Activated T-helper 1 cell treated with anti-CD3 and anti-CD28 coated beads, Interleukin-12 subunit alpha, Interleukin-12 subunit beta, Interleukin-2, Interleukin-4 antibody, amounts not matched to agents 30 ng/mL and 10 ng/mL and 1 ng/mL, durations not matched to agents 14 hours and 24 hours and 36 hours (primary cell): ENCODE data around the gene TUFT1. TPM values are rescaled to one million over a fixed set of nuclear protein-coding genes. Genes with fewer than 3 reads are reported as not detected.
A peak's percentile ranks its signal among the peaks of the same experiment; 100 is the strongest.

Experiments
- DNase-seq: peaks from one replicate; pipeline ENCODE4 v3.0.0; 2021; ENCODE audit warnings: low spot score
- H3K27ac Mint-ChIP-seq: one replicate; pipeline ENCODE4 v1.8.0; 2021; ENCODE audit warnings: mild to moderate bottlenecking, mixed read lengths
- H3K27me3 Mint-ChIP-seq: one replicate; pipeline ENCODE4 v1.8.0; 2022; ENCODE audit warnings: mild to moderate bottlenecking, moderate library complexity, mixed read lengths; ENCODE audit not compliant: insufficient read depth
- H3K36me3 Mint-ChIP-seq: one replicate; pipeline ENCODE4 v1.8.0; 2021; ENCODE audit warnings: low read depth, mixed read lengths
- H3K4me1 Mint-ChIP-seq: one replicate; pipeline ENCODE4 v1.8.0; 2021; ENCODE audit warnings: low read depth, mixed read lengths
- H3K4me3 Mint-ChIP-seq: one replicate; pipeline ENCODE4 v1.8.0; 2021; ENCODE audit warnings: mild to moderate bottlenecking, moderate library complexity, mixed read lengths
- H3K9me3 Mint-ChIP-seq: one replicate; pipeline ENCODE4 v1.8.0; 2021; ENCODE audit warnings: mixed read lengths
- intact Hi-C: fragments of 100-400 bp; cut with micrococcal nuclease; formaldehyde crosslinking; loops from one replicate; pipeline ENCODE4 v1.15.1; 2024
- total RNA-seq: library from RNA; stranded (reverse); gene quantifications from 2 replicates; pipeline ENCODE4 v1.2.3, GENCODE V29; 2022

Gene TUFT1
- total RNA-seq, 1 donor from 2014 or later, result 1.9 TPM

DNA sequence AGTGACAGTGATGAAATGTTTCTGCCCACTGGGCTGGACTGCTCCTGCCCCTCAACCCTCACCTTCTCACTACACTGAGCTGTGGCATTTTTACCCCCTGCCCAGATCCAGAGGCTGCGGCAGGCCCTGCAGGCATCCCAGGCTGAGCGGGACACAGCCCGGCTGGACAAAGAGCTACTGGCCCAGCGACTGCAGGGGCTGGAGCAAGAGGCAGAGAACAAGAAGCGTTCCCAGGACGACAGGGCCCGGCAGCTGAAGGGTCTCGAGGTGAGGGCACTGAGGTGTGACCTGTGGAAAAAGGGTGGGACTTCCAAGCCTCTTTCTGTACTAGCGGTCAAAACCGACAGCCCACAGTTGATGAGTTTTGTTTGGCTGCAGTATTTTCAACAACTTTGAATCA, 6.2 kb upstream of the TUFT1 start:
- H3K27me3 Mint-ChIP-seq, result peaks cover 6% of the 10 kb centered on the region
- no peak overlapping the region for H3K4me3 Mint-ChIP-seq
- H3K9me3 Mint-ChIP-seq, result no peaks in the 10 kb centered on the region
- no peaks in the 10 kb centered on the region for H3K4me1 Mint-ChIP-seq
- DNase-seq, result no peak
- no peak overlapping the region for H3K27ac Mint-ChIP-seq
- H3K36me3 Mint-ChIP-seq, result no peaks in the 10 kb centered on the region
- intact Hi-C loops, result loop anchor here (1.0 kb wide), 4 partner anchors 60 to 302 kb away; no protein-coding TSS in a partner anchor

DNA sequence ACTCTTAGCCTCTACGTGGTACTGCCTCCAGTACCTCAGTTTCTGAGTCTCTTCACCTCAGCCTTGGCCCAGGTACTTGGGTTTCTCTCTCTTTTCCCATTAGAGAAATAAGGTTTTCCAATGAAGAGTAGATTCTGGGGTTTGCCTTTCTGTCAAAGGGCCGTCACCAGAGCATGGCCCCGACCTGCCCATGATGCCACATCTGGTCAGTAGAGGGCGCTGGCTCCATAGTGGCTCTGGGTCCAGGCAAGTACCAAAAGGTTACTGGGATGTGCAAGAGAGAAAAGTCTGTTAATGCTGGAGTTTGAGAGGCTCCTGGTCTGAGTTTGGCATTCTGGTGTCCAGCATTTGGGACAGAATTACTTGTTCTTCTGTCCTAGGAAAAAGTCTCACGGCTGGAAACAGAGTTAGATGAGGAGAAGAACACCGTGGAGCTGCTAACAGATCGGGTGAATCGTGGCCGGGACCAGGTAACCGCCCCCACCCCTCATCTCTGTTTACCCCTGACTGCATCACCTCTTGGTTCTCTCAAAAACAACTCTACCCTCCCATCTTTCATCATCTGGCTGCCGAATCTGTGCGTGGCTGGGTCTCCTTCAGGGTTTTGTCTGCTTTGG, 5.3 kb upstream of the TUFT1 start:
- H3K4me3 Mint-ChIP-seq, result no peak overlapping the region
- DNase-seq, result peak; percentile 67
- peaks cover 5% of the 10 kb centered on the region for H3K27me3 Mint-ChIP-seq
- intact Hi-C loops, result loop anchor here (1.0 kb wide), 4 partner anchors 60 to 302 kb away; no protein-coding TSS in a partner anchor
- H3K36me3 Mint-ChIP-seq, result no peaks in the 10 kb centered on the region
- H3K27ac Mint-ChIP-seq, result no peak overlapping the region
- no peaks in the 10 kb centered on the region for H3K4me1 Mint-ChIP-seq
- no peaks in the 10 kb centered on the region for H3K9me3 Mint-ChIP-seq

DNA sequence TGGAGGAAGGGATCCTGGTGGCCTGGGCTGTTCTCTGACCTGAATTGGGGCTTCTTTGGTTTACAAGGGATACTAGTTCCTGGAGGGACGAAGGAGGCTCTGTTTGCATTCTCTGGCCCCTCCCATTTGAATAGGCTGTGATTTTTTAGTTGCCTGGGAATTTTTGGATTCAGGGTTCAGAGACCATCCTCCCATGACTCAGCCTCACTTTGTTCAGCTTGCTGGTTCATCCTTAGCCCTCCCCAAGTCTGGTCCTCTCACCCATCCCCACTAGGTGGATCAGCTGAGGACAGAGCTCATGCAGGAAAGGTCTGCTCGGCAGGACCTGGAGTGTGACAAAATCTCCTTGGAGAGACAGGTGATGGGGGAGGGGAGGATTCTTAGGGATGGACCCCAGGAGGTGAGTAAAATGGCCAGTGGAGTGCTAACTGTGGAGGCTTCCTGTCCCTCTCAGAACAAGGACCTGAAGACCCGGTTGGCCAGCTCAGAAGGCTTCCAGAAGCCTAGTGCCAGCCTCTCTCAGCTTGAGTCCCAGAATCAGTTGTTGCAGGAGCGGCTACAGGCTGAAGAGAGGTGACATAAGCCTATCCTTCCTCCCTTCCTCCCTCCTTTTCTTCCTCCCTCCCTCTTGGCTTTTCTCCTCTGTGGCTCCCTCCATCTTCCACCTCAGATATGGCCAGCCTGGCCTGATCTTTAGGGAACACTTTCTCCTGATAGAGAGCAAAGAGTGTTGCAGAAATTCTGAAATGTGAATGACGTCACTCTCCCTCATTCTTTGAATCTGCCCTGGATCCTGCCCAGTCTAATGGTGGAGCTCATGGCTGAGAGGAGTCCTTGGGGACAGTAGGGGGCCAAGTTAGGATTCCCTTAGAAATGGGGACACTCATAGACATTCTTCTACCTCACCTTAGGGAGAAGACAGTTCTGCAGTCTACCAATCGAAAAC, 4.5 kb upstream of the TUFT1 start:
- intact Hi-C loops, result no loop called here
- Mint-ChIP-seq H3K27me3 (peaks cover 5% of the 10 kb centered on the region), H3K4me3 (no peak overlapping the region), H3K27ac (no peak overlapping the region), H3K9me3 (no peaks in the 10 kb centered on the region), H3K36me3 (no peaks in the 10 kb centered on the region), H3K4me1 (peaks cover 2% of the 10 kb centered on the region)
- no peak for DNase-seq

DNA sequence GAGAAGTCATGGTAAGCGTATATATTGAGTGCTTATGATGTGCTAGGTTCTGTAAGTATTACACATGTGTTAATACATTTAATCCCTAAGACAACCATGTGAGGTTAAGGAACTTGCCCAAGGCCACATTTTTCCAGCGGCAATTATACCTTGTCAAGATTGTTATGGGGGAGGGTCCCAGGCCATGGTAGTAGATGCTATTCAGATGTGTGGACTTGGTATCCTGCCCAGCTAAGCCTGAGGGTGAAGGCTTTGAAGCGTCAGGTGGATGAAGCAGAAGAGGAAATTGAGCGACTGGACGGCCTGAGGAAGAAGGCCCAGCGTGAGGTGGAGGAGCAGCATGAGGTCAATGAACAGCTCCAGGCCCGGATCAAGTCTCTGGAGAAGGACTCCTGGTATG, 3.6 kb upstream of the TUFT1 start:
- Mint-ChIP-seq H3K4me3 (no peak overlapping the region), H3K27ac (no peak overlapping the region), H3K27me3 (peaks cover 10% of the 10 kb centered on the region), H3K36me3 (peaks cover 2% of the 10 kb centered on the region), H3K4me1 (peaks cover 11% of the 10 kb centered on the region), H3K9me3 (no peaks in the 10 kb centered on the region)
- DNase-seq, result no peak
- intact Hi-C loops, result no loop called here

DNA sequence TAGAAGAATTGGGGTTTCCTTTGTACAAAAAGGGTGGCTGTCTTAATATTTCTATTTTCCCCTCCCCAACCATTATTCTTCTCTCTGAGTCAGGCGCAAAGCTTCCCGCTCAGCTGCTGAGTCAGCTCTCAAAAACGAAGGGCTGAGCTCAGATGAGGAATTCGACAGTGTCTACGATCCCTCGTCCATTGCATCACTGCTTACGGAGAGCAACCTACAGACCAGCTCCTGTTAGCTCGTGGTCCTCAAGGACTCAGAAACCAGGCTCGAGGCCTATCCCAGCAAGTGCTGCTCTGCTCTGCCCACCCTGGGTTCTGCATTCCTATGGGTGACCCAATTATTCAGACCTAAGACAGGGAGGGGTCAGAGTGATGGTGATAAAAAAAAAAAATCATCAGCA, 3.0 kb upstream of the TUFT1 start:
- H3K27me3 Mint-ChIP-seq, result peaks cover 11% of the 10 kb centered on the region
- intact Hi-C loops, result no loop called here

DNA sequence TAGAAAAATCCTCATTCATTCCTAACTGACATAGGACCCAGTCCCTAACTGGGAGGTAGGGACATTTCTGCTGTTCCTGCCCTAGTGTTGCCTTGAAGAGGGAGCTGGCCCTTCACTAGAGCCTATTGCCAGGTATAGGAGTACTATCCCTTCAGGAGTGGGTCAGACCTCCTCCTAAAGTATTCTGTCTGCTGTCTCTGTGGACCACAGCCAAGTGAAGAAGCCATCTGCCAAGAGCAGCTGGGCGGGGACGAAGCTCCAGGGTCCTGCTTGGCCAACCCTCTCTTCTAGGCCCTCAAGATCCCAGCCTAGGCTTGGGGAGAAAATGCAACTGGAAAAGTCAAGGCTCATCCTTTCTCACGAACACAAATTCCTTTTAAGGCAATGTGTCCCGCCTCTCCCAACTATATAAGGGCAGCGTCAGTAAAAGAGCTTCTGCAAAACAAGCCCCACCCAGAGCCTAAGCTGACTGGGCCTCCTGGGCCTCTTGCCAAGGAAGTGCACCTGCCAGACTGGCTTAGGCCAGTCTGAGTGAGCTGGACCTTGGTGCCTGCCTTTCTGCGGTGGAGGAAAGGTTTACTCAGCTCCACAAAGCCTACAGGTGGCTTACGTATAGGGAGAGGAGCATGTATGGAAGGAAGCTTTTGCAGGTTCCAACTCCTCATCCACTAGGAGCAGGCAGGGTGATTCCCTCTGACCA, 638 bp upstream of the TUFT1 start:
- intact Hi-C loops, result loop anchor here (1.0 to 5.0 kb wide), 9 partner anchors 28 to 299 kb away; partner anchors contain the start of genes CGN, POGZ, PSMB4 and RFX5
- no peak for DNase-seq
- H3K4me1 Mint-ChIP-seq, result peaks cover 16% of the 10 kb centered on the region
- no peak overlapping the region for H3K27ac Mint-ChIP-seq
- H3K27me3 Mint-ChIP-seq, result peaks cover 13% of the 10 kb centered on the region
- peak overlapping the region; percentile 91 for H3K4me3 Mint-ChIP-seq
- peaks cover 6% of the 10 kb centered on the region for H3K36me3 Mint-ChIP-seq
- no peaks in the 10 kb centered on the region for H3K9me3 Mint-ChIP-seq

More for the DNA sequence above, 3.0 kb upstream of the TUFT1 start:
- Mint-ChIP-seq H3K4me3 (no peak overlapping the region), H3K9me3 (no peaks in the 10 kb centered on the region), H3K27ac (no peak overlapping the region), H3K36me3 (peaks cover 6% of the 10 kb centered on the region), H3K4me1 (peaks cover 16% of the 10 kb centered on the region)
- no peak for DNase-seq

DNA sequence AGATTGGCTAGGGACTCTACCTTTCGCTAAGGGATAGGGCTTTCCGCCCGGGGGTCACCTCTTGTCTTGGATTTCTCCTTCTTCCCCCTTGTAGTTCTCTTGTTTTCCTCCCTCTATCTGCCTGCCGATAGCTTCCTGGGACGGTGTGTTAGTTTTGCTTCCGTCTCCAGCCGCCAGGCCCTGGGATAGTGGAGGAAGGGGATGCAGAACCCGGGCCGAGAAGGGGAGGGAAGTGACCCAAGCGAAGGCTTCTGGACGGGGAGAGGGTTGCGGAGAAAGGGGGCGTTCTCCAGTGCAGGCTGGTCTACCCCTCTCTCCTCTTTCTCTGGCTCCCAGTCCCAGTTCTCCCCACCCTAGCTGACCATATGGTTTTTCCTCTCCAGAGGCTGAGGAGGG, 871 bp downstream of the TUFT1 start:
- no peak overlapping the region for H3K27ac Mint-ChIP-seq
- peaks cover 10% of the 10 kb centered on the region for H3K27me3 Mint-ChIP-seq
- no peak for DNase-seq

DNA sequence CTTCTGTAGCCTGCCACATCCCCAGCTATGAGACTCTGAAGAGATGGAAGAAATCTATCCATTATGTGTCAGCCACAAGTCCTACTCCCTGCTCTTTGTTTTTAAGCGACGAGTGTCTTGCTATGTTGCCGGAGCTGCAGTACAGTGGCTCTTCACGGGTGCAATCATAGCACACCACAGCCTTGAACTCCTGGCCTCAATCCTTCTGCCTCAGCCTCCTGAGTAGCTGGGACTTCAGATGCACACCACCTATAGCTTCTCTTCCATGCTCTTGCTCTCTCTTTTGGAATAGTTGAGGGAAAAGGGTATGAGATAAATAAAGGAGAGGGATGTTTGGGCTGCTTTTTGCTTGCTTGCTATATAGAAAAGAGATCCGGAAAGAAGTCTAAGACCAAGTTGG, 1.6 kb downstream of the TUFT1 start:
- Mint-ChIP-seq H3K36me3 (peaks cover 6% of the 10 kb centered on the region), H3K9me3 (no peaks in the 10 kb centered on the region), H3K4me3 (peak overlapping the region; percentile 91), H3K4me1 (peaks cover 16% of the 10 kb centered on the region), H3K27me3 (peaks cover 10% of the 10 kb centered on the region), H3K27ac (no peak overlapping the region)
- intact Hi-C loops, result loop anchor here (5.0 kb wide), 1 partner anchor 194 kb away; the partner anchor contains the start of gene RFX5
- no peak for DNase-seq

More for the DNA sequence above, 871 bp downstream of the TUFT1 start:
- Mint-ChIP-seq H3K4me1 (peaks cover 16% of the 10 kb centered on the region), H3K36me3 (peaks cover 6% of the 10 kb centered on the region), H3K4me3 (peak overlapping the region; percentile 91), H3K9me3 (no peaks in the 10 kb centered on the region)
- intact Hi-C loops, result loop anchor here (1.0 to 5.0 kb wide), 9 partner anchors 30 to 297 kb away; partner anchors contain the start of genes CGN, POGZ, PSMB4 and RFX5

DNA sequence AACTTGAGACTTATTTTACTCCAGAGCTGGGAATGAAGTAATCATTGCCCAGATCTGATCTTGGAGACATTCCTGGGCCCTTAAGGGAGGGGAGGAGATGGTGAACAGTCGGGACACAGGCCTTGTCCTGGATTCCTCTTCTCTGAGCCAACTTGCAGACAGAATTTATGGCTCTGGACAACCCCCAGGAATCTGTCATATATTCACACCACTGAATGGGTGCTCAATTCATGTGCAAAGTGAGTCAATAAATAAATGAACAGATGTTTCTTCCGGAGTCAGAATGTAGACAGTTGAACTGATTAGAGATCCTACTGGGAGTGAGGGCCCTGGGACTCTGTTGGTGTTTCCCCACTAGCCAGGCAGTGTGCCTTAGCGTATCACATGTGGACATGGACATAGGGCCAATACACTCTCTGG, 2.6 kb downstream of the TUFT1 start:
- Mint-ChIP-seq H3K27ac (no peak overlapping the region), H3K36me3 (peaks cover 6% of the 10 kb centered on the region), H3K4me1 (peaks cover 24% of the 10 kb centered on the region), H3K4me3 (no peak overlapping the region), H3K9me3 (no peaks in the 10 kb centered on the region), H3K27me3 (peaks cover 10% of the 10 kb centered on the region)
- no peak for DNase-seq
- intact Hi-C loops, result loop anchor here (5.0 kb wide), 1 partner anchor 195 kb away; the partner anchor contains the start of gene RFX5

DNA sequence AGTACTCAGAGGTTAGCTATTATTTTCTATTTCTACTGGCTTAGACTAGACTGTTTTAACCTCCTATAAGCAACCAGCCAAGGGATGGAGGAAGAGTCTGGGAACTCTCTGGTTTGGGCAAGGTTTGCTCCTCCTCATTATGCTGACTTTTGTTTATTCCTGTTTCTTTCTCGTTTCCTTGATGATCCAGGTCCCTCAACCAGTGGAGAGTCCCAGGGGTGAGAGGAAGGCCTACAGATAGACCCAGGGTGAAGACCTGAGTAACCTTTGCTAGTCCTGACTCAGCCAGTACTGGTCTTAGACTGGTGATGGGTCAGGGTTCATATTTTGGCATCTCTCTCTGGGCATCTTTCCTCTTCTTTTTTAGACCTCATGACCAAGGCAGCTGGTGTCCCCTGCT, 5.4 kb downstream of the TUFT1 start:
- peaks cover 8% of the 10 kb centered on the region for H3K27me3 Mint-ChIP-seq
- H3K27ac Mint-ChIP-seq, result no peak overlapping the region
- no peaks in the 10 kb centered on the region for H3K9me3 Mint-ChIP-seq
- H3K36me3 Mint-ChIP-seq, result peaks cover 6% of the 10 kb centered on the region
- peaks cover 24% of the 10 kb centered on the region for H3K4me1 Mint-ChIP-seq
- H3K4me3 Mint-ChIP-seq, result no peak overlapping the region
- DNase-seq, result no peak
- intact Hi-C loops, result no loop called here

DNA sequence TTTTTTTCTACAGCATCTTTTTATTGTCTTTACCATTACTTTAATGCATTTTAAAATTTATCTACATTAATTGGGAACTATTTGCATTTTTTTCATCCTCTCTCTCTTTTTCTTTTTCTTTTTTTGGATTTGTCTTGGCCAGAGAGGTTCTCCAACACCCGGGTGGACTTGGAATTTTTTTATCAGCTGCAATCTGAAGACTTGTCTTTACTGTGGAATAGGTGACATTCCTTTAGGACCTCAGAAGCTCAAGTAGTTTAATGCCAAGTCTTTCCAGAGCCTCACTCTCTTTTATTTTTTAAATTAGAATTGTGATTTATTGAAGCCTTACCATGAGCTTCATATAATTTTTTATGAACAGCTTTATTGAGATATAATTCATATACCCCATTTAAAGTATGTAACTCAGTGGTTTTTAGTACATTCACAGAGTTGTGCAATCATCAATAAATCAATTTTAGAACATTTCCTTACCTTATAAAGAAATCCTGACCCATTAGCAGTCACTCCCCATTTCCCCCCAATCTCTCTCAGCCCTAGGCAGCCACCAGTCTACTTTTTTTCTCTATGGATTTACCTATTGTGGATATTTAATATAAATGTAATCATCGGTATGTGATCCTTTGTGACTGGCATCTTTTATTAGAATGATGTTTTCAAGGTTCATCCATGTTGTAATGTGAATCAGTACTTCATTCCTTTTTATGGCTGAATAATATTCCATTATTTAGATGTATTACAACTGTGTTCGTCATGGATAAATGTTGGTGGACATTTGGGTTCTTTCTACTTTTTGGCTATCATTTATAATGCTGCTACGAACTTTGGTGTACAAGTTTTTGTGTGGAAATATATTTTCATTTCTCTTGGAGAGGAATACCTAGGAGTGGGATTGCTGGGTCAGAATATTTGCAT, 6.2 kb downstream of the TUFT1 start:
- no peak overlapping the region for H3K27ac Mint-ChIP-seq
- H3K4me1 Mint-ChIP-seq, result peaks cover 16% of the 10 kb centered on the region
- H3K4me3 Mint-ChIP-seq, result no peak overlapping the region
- H3K9me3 Mint-ChIP-seq, result no peaks in the 10 kb centered on the region
- intact Hi-C loops, result no loop called here
- H3K27me3 Mint-ChIP-seq, result peaks cover 6% of the 10 kb centered on the region
- no peak for DNase-seq
- H3K36me3 Mint-ChIP-seq, result peaks cover 6% of the 10 kb centered on the region
